HG03039 (cell line): ENCODE measurements around the gene SPAG9.
A peak's percentile ranks its signal among the peaks of the same experiment; 100 is the strongest.

Experiments
- ATAC-seq: cut with Tn5 transposase; IDR thresholded peaks from one replicate; pipeline ENCODE4 v1.9.1; 2021; ENCODE audit warnings: mild to moderate bottlenecking, moderate library complexity; ENCODE audit not compliant: unreplicated experiment

SPAG9 gene, protein sequence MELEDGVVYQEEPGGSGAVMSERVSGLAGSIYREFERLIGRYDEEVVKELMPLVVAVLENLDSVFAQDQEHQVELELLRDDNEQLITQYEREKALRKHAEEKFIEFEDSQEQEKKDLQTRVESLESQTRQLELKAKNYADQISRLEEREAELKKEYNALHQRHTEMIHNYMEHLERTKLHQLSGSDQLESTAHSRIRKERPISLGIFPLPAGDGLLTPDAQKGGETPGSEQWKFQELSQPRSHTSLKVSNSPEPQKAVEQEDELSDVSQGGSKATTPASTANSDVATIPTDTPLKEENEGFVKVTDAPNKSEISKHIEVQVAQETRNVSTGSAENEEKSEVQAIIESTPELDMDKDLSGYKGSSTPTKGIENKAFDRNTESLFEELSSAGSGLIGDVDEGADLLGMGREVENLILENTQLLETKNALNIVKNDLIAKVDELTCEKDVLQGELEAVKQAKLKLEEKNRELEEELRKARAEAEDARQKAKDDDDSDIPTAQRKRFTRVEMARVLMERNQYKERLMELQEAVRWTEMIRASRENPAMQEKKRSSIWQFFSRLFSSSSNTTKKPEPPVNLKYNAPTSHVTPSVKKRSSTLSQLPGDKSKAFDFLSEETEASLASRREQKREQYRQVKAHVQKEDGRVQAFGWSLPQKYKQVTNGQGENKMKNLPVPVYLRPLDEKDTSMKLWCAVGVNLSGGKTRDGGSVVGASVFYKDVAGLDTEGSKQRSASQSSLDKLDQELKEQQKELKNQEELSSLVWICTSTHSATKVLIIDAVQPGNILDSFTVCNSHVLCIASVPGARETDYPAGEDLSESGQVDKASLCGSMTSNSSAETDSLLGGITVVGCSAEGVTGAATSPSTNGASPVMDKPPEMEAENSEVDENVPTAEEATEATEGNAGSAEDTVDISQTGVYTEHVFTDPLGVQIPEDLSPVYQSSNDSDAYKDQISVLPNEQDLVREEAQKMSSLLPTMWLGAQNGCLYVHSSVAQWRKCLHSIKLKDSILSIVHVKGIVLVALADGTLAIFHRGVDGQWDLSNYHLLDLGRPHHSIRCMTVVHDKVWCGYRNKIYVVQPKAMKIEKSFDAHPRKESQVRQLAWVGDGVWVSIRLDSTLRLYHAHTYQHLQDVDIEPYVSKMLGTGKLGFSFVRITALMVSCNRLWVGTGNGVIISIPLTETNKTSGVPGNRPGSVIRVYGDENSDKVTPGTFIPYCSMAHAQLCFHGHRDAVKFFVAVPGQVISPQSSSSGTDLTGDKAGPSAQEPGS (N-terminal part only)

DNA sequence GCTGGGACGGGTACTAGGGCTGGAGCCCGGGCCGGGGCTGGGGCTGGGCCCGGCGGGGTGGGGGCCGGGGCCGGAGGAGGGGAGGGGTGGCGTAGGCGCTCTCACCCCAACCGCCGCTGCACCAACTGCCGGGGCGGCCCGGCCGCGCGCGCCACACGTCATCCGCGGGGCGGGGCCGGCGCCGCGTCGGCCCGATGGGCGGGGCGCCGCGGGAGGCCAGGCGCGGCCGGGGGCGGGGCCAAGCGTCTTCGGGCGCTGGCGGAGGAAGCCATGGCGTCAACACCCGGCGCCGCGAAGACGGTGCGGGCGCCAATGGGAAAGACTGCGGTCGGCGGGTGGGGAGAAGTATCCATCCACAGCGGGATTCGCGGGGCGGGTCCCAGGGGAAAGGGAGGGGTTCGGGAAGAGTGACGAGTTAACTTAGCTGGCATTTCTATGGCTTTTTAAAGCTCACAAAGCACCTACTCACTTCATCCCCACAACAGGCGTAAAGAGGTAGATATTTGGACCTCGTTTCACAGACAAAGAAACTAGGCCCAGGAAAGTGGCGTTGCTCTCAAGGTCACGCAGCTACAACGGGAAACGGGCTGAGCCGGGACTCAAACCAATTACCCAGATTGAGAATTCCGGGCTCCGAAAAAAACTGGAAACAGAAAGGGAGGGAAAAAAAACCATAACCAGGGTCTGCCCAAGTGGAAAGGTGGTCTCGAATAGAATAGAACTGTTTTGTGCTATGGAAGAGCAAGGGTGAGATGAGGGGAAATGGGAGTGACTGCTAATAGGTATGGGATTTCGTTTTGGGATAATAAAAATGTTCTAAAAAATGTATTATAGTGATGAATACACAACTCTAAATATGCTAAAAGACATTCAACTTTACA, at the start of gene SPAG9:
Gene SPAG9 (minus strand): TSS at position 130 of the 881 bp plus-strand sequence. CDS start 212 bp downstream, outside the sequence.
- ATAC-seq: peak; percentile 59

DNA sequence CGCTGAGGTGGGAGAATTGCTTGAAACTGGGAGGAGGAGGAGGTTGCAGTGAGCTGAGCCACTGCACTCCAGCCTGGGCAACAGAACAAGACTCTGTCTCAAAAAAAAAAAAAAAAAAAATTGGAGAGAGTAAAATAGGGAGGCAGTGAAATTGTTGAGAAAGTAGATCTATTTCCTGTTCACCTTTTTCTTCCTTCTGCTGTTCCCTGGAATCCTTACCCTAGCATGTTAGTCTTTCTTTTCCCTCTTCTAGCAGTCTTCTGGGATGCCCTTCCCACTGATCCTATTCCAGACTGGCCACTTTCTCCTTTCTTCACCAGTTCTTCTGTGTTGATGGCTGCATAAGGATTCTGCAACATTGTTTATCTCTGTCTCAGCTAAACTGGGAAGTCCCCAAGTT, 48.7 kb upstream of the SPAG9 start:
- no peak for ATAC-seq

DNA sequence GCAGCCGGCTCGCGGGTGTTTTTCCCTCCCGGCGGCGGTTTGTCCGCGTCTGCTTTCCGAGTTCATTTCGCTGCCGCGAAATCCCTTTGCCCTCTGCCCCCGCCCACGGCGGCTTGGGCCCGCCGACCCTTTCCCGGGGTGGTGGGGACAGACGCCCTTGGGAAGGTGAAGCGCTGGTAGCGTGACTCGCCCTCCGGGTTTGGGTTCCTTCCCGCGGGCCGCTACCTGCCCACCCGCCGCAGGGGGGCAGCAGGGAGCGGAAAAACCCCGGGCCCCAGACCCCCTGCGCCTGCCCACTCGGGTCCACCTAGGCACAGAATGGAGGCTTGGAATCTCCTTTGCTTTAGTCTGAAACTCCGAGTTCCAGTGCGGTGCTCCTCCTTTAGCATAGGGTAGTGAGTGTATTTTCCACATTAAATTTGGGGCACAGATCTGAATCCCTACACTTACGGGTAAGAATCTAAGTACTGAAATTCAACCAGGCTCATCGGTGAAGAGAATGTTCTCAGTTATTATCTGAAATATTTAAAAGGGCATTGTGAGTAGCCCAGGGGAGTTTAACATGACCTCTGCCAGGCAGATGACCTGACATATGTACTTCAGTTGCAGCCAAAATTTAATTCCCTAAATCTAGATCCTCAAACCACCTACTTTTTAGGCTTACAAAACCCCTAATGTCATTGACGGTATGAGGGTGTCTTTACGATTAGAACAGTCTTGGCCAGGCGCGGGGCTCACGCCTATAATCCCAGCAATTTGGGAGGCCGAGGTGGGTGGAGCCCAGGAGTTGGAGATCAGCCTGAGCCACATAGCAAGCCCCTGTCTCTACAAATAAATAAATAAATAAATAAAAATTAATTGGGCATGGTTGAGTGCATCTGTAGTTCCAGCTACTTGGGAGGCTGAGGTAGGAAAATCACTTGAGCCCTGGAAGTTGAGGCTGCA, 46.6 kb upstream of the SPAG9 start:
- ATAC-seq: peak; percentile 43

DNA sequence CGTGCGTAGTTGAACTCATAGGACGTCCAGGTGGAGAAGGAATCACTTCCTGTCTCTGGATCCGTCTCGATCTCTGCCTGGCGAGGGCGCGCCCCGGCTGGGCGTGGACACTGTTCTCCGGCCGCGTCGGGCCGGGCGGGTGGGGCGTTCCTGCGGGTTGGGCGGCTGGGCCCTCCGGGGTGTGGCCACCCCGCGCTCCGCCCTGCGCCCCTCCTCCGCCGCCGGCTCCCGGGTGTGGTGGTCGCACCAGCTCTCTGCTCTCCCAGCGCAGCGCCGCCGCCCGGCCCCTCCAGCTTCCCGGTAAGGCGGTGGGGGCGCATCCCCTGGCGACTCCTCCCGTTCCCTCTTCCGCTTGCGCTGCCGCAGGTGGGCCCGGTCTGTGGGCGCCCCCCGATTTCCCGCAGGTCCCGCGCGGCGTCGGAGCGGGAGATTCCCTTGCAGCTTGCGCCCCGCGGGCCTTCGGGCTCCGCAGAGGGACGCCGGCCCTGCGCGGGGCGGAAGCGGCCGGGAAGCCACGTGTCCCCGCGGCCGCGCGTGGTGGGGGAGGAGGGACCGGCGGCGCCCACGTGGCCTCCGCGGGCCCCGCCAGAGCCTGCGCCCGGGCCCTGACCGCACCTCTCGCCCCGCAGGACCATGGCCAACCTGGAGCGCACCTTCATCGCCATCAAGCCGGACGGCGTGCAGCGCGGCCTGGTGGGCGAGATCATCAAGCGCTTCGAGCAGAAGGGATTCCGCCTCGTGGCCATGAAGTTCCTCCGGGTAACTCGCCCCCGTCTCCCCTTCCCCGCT, 45.7 kb upstream of the SPAG9 start, which contains the start of gene NME2:
Gene NME2 (plus strand): TSS at position 214 of the 789 bp plus-strand sequence. CDS start 420 bp downstream, at position 634.
- peak; percentile 80 for ATAC-seq

DNA sequence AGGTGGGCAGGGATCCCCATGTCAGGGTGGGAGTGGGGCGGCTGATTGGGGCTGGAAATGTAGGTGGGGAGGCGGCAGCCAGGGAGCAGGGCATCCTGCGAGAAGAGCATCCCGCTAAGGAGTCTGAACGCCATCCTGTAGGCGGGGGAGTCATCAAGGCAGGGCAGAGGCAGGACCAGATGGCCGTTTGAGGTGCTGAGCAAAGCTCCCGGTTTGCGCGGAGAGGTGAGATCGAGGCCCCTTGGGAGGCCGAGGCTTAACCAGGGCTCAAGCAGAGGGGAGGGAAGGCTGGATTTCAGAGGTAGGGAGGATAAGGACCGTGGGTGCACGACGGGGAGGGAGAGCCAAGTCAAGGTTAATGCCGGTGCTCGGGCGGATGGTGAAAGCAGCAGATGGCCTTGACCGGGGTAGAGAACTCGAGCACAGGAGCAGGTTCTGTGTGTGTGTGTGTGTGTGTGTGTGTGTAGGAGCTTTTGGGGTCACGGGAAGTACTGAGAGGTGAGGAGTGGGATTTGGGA, 45.1 kb upstream of the SPAG9 start:
- ATAC-seq: peak; percentile 3

DNA sequence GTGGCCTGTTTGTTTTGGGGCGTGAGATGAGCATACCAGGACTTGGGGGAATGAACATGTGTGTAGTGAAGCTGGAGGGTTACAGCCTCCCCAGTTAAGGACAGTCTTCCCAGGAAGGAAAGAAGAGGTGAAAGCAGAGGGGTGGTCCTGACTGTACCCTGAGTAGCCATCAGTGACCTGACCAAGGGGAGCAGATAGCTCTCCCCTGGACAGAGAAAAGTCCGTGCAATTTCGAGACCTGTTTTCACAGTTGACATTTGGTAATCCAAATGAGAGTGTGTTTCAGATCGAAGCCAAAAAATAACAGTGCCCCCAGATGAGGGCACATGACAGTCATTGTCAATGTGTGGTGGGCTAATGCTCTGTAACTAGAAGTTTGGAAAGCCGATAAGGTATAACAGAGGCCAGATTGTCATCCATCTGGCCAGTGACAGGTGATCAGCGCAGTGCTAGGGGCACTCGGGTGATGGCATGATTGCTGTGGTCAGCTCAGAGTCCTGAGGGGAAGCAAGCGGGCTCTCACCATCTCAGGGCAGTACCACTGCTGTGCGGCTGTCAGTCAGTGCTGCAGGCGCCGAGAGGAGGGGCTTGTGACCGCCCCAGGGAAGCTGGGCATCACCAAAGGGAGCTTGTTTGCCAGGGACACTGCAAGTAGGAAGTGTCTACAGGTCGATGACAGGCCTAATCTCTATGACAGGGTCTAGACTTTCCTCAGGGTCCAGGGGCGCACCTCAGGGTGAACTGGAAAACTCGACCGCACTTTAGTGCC, 44.4 kb upstream of the SPAG9 start:
- no peak for ATAC-seq

DNA sequence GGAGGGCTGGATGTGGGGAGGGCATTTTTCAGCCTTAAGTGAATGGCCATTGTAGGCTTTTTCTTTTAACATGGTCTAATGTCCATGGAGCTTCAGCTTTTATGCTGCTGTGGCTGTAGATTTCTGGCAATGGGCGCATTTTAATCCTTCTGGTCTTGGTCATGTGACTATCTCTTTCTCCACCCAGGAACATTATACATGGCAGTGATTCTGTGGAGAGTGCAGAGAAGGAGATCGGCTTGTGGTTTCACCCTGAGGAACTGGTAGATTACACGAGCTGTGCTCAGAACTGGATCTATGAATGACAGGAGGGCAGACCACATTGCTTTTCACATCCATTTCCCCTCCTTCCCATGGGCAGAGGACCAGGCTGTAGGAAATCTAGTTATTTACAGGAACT, 40.9 kb upstream of the SPAG9 start:
- ATAC-seq: no peak

DNA sequence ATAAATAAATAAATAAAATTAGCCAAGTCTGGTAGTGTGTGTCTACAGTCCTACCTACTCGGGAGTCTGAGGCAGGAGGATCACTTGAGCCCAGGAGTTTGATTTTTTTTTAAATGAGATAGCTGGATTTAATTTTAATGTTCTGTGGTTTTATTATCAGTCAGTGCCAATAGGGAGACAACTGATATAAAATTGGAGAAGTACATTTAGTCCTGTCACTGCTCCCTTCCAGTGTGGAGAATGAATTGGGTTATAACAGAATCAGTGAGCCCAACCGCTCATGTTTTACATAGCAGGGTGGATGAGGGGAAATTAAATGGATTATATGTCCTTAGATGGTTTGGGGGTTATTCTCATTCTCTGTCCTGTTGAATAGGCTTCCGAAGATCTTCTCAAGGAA, 38.9 kb upstream of the SPAG9 start:
- ATAC-seq: no peak

DNA sequence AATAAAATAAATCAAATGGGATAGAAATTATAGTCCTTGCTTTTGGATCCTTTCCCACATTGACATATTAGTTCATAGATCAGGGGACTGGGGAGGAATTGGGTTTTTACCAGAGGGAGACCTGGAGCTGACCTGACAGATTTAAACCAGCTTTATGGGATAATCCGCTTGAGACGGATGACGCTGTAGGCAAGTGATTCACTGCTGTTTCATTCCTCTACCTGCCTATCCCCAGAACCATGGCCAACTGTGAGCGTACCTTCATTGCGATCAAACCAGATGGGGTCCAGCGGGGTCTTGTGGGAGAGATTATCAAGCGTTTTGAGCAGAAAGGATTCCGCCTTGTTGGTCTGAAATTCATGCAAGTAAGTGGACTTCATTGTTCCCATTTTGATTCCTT, 34.7 kb upstream of the SPAG9 start:
- no peak for ATAC-seq

DNA sequence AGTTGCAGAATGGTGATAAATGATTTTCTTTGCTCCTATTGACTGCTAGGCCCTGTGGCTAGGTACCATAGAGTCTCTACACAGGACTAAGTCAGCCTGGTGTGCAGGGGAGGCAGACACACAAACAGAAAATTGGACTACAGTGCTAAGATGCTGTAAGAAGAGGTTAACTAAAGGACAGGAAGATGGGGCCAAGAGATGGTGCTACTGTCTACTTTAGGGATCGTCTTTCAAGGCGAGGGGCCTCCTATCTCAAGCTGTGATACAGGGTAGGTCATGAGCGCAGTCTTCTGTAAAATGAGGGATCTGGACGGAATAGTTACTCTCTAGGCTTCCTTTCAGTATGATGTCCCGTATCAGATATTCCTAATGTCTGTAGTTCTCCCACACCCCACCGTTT, 33.5 kb upstream of the SPAG9 start:
- no peak for ATAC-seq

DNA sequence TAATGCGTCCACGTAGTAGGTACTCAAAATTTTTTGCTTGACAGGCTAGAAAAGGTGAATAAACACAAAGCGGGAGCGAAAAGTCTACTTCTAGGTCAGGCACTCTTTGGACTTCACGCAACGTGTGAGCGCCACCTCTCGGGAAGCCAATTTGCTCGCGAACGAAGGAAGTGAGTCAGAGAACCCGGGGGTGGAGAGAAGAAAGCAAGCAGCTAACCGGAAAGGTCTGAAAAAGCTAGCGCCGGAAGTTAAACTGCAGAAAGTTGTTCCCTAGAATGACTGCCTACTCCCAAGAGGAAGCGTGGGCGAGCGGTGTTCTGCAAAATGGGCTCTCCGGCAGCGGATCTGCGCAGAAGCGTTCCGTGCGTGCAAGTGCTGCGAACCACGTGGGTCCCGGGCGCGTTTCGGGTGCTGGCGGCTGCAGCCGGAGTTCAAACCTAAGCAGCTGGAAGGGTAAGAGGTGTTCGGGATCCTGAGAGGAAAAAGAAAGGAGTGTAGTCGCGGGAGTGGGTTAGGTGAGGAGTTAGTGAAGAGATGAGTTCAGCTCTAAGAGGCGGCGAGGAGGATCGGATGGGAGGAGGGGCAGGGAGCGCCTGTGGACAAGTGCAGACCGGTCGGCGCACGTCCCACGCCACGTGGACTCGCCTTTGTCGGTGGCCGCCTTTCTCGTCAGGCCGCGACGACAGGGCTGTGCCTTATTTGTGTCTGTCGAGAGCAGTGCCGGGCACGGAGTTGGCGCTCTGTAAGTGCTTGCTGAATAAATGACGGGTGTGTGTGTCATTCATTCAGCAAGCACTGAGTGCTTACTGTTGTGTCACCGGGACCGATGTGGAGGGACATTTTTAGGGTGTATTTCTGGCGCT, 32.8 kb upstream of the SPAG9 start, which contains the start of gene NME1:
Gene NME1 (plus strand): TSS at position 350 of the 863 bp plus-strand sequence. CDS start 2,096 bp downstream, outside the sequence.
- peak; percentile 88 for ATAC-seq

DNA sequence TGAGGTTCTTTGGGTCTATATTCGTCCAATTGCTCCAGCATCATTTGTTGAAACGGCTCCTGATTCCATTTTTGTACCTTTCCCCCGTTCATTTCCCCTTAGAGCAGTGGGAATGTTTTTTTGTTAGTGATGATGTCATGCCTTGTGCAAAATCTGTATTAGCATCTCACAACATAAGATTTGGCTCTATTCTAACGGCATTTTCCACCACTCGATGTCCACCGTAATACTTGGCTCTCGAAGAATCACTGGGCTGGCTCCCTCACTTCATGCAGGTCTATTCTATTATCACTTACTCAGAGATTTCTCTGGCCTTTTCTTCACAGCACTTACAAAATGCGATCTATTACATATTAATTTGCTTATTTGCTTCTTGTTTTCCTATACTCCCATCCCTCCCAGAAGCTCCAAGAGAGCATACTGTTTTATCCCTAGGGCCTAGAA, 32.1 kb upstream of the SPAG9 start:
- ATAC-seq: no peak

DNA sequence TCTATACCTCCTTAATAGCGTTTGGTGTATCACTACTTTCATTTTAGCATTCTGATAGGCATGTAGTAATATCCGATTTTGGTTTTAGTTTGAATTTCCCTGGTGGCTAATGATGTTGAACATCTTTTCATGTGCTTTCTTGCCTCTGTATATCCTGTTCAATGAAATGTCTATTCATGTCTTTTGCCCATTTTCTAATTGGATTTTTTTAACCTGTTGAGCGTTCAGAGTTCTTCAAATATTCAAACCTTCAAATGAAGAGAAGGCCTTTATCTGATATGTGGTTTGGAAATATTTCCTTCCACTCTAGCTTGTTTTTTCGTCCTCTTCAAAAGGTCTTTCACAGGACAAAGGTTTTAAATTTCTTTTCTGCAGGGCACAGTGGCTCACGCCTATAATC, 30.3 kb upstream of the SPAG9 start:
- no peak for ATAC-seq

DNA sequence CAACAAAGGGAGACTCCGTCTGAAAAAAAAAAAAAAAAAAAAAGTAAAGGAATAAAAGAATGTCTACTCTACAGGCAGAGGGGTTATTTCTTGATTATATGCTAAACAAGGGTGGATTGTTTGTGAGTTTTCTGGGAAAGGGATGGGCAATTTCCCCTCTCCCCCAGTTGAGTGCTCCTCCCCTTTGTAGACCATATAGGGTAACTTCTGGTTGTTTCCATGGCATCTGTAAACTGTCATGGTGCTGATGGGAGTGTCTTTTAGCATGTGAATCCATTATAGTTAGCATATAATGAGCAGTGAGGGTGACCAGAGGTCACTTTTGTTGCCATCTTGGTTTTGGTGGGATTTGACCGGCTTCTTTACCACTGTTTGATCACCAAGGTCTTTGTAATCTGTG, 28.5 kb upstream of the SPAG9 start:
- no peak for ATAC-seq

DNA sequence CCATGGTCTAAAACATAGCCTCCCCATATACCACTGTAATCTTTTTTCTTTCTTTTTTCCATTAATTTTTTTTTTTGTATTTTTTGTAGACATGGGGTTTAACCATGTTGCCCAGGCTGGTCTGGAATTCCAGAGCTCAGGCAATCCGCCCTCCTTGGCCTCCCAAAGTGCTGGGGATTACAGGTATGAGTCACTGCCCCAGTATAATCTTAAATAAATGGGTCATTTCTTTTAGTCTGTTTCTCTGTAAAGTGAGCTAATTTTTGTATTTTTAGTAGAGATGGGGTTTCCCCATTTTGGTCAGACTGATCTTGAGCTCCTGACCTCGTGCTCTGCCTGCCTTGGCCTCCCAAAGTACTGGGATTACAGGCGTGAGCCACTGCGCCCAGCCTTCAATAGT, 27.0 kb upstream of the SPAG9 start:
- ATAC-seq: no peak
